Astrocyte (in vitro differentiated cells and primary cell): Measurements from ENCODE around the gene GCNT2.

Experiments
- EZH2 ChIP-seq: IDR thresholded peaks from 2 replicates; pipeline ENCODE4 v1.6.1; 2012; ENCODE audit warnings: mild to moderate bottlenecking, low read length, inconsistent platforms; ENCODE audit not compliant: insufficient read depth
- TF ChIP-seq, protein P1 (sequence below): IDR thresholded peaks from 2 replicates; pipeline ENCODE4 v1.5.1; 2011; ENCODE audit warnings: low read depth, mild to moderate bottlenecking, inconsistent platforms, low read length, moderate library complexity; ENCODE audit not compliant: insufficient read depth

DNA sequence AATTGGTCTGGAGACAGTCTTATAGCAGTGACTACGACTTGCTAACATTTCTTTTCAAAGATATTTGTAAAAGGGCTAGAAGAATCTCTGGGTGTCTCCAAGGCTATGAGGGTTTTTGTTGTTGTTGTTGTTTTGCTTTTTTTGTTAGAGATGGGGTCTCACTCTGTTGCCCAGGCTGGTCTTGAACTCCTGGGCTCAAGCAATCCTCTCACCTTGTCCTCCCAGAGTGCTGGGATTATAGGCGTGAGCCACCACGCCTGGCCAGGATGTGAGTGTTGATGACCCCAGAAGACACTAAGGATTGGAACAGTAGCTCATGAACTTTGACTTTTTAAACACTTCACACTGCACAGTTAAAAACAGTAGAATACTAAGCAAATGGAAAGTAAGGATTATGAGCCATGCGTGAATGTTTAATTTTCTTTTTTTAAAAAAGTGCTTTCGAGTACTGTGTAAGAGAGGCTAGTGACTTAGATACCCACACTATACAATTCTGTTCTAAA, 76.4 kb downstream of the GCNT2 start:
- TF ChIP-seq, protein P1, sequence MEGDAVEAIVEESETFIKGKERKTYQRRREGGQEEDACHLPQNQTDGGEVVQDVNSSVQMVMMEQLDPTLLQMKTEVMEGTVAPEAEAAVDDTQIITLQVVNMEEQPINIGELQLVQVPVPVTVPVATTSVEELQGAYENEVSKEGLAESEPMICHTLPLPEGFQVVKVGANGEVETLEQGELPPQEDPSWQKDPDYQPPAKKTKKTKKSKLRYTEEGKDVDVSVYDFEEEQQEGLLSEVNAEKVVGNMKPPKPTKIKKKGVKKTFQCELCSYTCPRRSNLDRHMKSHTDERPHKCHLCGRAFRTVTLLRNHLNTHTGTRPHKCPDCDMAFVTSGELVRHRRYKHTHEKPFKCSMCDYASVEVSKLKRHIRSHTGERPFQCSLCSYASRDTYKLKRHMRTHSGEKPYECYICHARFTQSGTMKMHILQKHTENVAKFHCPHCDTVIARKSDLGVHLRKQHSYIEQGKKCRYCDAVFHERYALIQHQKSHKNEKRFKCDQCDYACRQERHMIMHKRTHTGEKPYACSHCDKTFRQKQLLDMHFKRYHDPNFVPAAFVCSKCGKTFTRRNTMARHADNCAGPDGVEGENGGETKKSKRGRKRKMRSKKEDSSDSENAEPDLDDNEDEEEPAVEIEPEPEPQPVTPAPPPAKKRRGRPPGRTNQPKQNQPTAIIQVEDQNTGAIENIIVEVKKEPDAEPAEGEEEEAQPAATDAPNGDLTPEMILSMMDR = no peak
- no peak for TF ChIP-seq EZH2
